SKM-1 treated with dmso at 0.1 percent for 144 hours (cell line): Measurements from ENCODE around the gene PARD6G.

Experiments used
- DNase-seq: peaks from one replicate; lab custom pipeline; 2025; ENCODE audit not compliant: unreplicated experiment; lab: John Stamatoyannopoulos, UW

PARD6G gene

GRCh38 chr18:80147418-80148325, 99.6 kb downstream of the PARD6G start:
- peak; percentile 43 for DNase-seq

GRCh38 chr18:80147037-80147417, 100.3 kb downstream of the PARD6G start:
- DNase-seq, result no peak

DNA sequence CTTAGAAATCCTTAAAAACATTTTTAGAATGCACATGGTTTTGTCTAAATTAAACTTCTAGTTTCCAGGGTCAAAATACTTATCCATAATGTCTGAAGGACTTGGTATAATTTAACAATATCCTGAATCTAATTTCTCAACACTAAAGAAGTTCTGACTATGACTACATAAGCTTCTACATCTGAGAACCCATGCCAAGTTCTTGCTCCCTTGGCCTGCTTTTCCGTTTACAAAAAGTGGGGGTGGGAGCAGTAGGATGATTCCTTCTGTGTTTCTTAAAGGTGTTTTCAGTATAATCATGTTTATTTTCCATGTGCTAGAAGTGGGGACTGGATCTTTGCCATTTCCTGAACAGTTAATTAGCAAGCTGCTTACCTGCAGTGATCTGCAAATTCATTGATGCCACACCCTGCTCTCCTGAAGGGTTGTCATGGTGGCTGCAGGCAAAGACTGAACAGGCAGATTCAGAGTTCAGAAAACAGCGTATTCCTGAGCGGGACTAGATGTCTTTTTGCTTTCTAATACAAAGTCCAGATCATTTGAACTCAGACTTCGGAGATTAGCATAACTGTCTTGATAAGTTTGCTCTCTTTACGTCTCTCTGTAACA, 102.0 kb downstream of the PARD6G start:
- DNase-seq, result no peak

DNA sequence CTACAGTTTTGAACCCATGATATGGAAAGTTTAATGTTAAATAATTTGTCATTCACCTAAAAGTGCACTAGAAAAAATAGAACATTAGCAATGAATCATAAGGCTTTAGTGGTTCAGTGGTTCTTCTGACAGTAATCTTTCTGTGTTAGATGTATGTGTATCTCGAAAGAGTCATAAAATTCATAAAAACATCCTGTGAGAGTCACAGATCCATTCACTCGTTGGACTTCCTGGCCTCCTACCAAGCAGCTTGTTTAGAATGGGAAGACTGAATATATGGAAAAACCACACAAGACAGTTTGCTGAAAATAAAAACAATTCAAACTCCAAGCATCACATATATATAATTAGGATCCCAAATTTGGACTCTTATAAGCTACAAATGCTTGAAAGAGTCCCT, 103.4 kb downstream of the PARD6G start:
- no peak for DNase-seq

GRCh38 chr18:80140455-80140985, 106.8 kb downstream of the PARD6G start:
- no peak for DNase-seq

- DNase-seq, result no peak
Measured at GRCh38 chr18:80137976-80138375, 109.3 kb downstream of the PARD6G start.

GRCh38 chr18:80137137-80137536, 110.2 kb downstream of the PARD6G start:
- no peak for DNase-seq

GRCh38 chr18:80136679-80137078, 110.6 kb downstream of the PARD6G start:
- no peak for DNase-seq

DNA sequence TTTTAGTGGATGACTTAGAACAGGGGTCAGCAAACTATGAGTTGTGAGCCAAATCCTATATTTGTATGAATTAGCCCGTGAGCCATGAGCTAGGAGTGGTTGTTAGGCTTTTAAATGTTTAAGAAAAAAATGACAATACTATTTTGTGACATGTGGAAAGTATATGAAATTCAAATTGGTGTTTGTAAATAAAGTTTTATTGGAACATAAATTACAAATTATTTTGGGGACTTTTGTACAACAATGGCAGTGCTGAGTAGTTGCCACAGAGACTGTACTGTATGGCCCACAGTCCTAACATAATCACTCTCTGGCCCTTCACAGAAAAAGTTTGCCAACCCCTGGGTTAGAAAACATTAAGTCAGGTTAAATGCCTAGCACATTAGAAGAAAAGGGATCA, 112.2 kb downstream of the PARD6G start:
- DNase-seq, result no peak

GRCh38 chr18:80133124-80133523, 114.2 kb downstream of the PARD6G start:
- no peak for DNase-seq

- no peak for DNase-seq
Measured at GRCh38 chr18:80132180-80132812, 115.0 kb downstream of the PARD6G start.

GRCh38 chr18:80130555-80130954, 116.8 kb downstream of the PARD6G start:
- no peak for DNase-seq

DNA sequence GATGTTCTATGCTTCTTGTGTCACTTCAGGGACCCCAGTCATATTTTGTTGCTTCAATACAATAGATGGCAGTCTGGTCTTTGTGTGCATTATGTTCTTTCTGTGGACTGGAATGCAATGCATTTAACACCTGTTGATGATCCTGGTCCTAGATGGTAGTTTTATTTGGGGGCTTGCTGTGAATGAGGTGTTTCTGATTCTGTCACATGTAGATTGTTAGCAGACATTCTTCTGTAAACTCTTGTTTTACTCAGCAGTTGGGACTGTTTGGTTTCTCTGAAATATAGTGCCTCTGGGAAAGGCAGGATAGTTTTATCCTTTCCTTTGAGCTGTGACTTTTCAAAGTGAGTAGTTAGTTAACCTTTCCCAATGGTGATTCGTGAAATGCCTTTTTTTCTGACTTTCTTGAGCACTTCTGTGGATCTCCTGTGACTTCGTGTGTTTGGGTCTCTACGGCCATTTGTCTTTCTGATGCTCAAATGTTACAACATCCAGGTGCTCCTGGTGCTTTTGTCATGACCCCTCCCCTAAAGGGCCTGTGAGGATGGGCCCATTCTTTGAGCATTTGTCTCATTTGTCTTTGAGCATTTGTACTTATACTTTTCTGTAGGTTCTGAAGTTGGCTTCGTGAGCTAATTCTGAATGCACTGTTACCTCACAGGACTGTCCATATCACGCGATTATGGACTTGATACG, 117.5 kb downstream of the PARD6G start:
- no peak for DNase-seq

GRCh38 chr18:80127635-80128034, 119.7 kb downstream of the PARD6G start:
- no peak for DNase-seq

DNA sequence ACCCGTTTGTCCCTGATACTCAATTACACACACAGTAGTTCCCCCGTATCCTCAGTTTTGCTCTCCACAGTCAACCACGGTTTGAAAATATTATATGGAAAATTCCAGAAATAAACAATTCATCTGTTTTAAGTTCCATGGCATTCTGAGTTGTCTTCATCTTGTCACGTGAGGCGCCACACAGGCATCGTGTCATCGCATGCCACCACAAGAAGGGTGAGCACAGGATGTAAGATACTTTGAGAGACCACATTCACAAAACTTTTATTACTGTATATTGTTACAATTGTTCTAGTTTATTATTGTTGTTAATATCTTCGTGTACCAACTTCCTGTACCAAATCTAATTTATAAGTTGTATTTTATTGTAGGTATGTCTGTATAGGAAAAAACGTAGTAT, 120.5 kb downstream of the PARD6G start:
- DNase-seq, result no peak

DNA sequence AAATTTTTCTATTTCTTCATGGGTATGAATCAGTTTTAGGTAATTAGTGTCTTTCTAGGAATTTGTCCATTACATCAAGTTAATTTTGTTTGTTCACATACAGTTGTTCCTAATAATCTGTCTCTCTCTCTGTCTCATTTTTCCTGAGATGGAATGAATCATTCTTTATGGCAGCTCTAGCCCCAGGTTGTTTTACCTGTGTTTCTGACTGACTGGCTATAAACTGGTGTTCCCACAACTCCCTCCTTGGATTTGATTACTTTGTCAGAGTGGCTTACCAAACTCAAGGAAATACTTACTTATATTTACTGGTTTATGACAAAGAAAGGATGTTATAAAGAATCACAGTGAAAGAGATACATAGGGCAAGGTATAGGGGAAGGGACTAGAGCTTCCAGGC, 123.2 kb downstream of the PARD6G start:
- DNase-seq, result no peak

DNA sequence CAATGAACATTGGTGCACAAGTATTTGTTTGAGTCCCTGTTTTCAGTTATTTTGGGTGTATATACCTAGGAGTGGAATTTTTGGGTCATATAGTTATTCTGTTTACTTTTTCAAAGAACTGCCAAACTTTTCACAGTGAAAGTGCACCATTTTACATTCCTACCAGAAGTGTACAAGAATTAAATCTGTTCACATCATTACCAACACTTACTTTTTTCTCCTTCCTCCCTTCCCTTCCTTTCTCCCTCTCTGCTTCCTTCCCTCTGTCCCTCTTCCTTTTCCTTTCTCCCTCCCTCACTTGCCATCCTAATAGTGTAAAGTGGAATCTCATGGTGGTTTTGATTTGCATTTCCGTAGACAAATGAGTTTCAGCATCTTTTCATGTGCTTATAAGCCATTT, 126.4 kb downstream of the PARD6G start:
- no peak for DNase-seq

- no peak for DNase-seq
Measured at GRCh38 chr18:80119111-80119510, 128.2 kb downstream of the PARD6G start.

GRCh38 chr18:80115035-80115434, 132.3 kb downstream of the PARD6G start:
- no peak for DNase-seq

- DNase-seq, result no peak
Measured at GRCh38 chr18:80112624-80113248, 134.6 kb downstream of the PARD6G start.

GRCh38 chr18:80109676-80110078, 137.6 kb downstream of the PARD6G start:
- no peak for DNase-seq
